HG02884 (cell line): Measurements from ENCODE around the gene TTC3.

Source experiments
- ATAC-seq: cut with Tn5 transposase; IDR thresholded peaks from one replicate; pipeline ENCODE4 v1.9.1; 2021; ENCODE audit warnings: mild to moderate bottlenecking, moderate library complexity; ENCODE audit not compliant: unreplicated experiment

The TTC3 gene

DNA sequence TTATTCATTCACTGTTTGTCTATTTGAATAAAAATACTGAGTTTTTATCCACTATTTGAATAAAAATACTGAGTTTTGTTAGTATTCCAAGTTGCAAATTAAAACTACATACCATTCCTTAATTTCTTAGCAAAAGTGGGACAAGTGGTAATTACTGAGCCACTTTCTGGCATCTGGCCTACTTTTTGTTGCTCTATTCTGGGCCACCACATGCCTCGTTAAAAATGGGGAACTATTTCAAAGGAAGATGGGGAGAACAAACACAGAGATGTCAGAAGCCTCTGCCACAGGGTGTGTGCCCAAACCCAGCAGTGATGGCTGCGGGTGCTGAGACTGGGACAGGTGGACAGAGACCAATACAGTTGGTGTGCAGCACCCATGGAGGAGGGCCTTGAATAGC lies 14.8 kb upstream of the TTC3 start:
- no peak for ATAC-seq

DNA sequence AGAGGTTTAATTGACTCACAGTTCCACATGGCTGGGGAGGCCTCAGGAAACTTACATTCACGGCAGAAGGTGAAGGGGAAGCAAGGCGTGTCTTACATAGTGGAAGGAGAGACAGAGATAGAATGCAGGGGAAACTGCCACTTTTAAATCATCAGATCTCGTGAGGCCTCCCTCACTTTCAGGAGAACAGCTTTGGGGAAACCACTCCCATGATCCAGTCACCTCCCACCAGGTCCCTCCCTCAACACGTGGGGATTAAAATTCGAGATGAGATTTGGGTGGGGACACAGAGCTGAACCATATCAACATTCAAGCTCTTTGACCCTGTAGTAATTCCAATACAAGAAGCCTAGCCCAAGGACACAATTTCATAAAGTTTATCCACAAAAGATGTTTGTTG lies 13.9 kb upstream of the TTC3 start:
- no peak for ATAC-seq

DNA sequence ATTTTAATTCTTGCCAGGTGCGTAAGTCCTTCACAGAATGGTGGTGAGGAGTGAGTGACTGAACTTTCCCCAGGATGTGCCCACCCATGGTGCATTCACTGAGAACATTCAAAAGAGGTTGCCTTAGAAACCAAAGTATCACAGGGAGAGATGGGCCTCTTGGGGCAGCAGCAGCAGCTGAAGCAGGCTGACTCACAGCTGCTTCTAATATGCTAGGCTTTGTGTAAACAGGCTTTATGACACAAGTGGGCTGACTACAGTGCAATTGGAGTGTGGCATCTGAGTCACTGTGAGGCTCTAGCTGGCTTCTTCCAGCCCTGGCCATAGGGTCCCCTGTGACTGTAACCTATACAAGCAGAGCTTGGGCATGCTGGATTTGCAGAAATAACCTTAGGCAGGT lies 12.8 kb upstream of the TTC3 start:
- no peak for ATAC-seq

DNA sequence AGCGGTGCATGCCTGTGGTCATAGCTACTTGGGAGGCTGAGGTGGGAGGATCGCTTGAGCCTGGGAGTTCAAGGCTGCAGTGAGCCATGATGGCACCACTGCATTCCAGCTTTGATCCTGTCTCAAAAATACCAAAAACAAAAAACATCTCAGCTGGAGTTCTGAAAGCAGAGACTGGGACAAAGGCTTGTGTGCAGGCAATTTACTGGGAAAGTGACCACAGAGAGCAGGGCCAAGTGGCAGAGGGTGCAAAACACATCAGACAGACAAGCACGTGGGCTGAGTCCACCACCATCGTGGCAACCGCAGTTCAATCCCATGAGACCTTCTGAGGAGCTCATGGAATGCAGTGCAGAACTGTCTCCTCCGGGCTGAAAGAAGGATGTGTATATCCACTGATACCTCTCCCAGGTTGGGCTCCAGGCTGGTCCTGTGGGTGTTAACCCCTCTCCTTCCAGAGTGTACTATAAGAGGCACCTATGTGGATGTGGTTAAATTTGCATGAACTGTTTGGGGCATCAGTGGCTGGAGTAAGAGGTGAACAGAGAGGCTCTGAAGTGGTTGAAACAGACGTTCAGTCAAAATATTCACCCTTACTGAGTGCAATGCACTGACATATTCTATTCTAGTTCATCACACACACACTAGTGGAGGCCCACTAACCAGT lies 11.0 kb upstream of the TTC3 start:
- no peak for ATAC-seq

DNA sequence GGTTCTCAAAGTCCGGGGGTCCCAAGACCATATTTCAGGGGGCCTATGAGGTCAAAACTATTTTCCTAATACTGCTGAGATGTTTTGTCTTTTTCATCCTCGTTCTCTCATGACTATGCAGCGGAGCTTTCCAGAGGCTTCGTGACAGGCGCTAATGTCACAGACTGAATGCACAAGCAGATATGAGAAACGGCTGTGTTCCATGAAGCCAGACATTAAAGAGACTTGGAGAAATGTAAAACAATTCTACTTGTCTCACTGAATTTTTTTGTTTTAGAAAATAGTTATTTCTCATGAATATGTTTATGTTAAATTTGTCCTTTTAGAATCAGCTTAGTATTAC lies 10.5 kb upstream of the TTC3 start:
- no peak for ATAC-seq

DNA sequence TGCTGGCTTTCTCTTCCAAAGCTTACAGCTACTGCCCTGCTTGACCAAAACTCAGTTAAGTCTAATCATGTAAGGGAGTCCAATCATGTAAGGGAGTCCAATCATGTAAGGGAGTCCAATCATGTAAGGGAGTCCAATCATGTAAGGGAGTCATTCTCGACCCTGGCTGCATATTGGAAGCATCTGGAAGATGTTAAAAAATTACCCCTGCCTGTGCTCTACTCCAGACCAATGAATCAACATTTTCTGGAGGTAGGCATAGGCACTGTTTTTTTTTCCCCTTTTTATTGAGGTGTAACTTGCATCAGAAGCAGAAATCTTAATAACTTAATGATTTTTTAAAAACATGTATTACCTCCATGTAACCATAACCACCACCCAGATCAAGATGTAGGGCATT lies 9.6 kb upstream of the TTC3 start:
- no peak for ATAC-seq

DNA sequence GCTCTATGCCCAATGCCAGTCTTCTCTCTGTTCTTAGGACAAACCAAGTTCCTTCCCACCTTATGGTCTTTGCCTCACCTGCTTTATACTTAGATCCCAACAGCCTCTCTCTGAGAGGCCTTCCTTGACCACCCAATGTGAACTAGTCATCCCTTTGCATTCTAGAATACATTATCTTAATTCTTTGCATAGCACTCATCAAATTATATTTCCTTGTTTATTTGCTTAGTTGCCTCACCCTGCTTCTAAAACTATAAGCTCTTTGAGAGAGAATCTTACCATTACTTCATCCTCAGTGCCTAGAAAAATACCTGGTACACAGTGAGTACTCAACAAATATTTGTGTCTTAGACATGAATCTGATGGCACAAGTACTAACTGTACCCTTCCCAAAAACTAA lies 8.2 kb upstream of the TTC3 start:
- ATAC-seq = no peak

- ATAC-seq = no peak
Measured at GRCh38 chr21:37065561-37066177, 7.4 kb upstream of the TTC3 start.

GRCh38 chr21:37071561-37072273 lies 1.3 kb upstream of the TTC3 start:
- ATAC-seq = no peak

- ATAC-seq = peak; percentile 34
Measured at GRCh38 chr21:37072274-37072987, 623 bp upstream of the TTC3 start.

GRCh38 chr21:37073417-37074196 lies 553 bp downstream of the TTC3 start:
- ATAC-seq = peak; percentile 35

DNA sequence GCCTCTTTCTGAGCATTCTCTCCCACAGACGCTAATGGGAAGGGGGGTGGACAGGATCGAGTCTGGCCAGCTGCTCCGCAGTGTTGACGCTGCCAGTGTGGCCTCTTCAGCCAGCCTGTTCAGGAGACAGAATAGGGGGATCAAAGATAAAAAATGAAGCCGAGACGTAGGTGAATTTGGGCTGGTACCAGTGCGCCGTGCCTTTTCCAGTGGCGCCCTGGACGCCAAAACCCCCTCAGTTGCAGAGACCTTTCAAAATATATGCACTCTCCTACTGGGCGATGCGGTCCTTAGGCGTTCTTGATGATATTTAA lies 1.1 kb downstream of the TTC3 start:
- ATAC-seq = no peak

- ATAC-seq = no peak
Measured at GRCh38 chr21:37074546-37074945, 1.5 kb downstream of the TTC3 start.

- no peak for ATAC-seq
Measured at GRCh38 chr21:37075214-37075770, 2.2 kb downstream of the TTC3 start.

DNA sequence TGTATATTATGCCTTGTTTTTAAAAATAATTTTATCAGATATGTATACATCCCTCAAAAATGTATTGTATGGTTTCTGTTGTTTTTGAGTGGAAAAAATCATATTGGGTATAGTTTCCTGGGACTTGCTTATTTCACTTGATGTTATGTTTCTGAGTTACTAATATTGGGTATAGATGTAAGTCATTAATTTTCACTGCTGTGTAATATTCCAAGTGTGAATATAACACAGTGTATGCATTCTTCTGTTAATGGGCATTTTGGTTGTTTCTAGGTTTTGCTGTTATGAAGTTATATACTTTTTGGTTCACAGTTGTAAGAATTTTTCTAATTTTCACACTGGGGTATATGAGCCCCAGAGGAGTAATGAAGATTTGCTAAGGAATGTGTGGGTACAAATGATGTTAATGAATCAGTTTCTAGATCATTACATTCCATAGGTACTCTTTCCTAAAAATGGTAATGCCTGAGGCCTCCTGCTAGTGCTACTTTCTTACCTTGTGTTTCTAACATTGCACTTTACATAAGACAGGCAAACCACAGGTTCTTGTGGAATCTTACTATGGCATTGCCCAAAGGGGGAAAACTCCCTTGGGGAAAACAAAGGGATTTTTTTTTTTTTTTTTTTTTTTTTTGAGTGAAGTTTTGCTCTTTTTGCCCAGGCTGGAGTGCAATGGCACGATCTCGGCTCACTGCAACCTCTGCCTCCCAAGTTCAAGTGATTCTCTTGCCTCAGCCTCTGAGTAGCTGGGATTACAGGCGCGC lies 3.2 kb downstream of the TTC3 start:
- no peak for ATAC-seq

DNA sequence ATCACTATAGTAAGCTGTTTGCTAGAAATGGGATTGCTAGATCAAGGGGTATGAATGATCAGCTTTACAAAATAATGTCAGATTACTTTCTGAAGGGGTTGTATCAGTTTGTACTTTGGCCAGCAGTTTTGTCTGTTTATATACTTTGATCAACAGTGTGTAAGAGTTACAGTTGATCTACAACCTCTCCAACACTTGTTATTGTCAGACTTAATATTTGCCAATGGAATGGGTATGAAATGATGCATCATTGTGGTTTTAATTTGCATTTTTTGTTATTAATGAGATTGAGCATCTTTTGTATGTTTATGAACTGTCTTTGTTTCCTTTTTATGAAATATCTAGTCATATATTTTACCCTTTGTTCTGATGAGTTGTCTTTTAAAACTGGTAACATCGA lies 4.3 kb downstream of the TTC3 start:
- no peak for ATAC-seq

GRCh38 chr21:37079211-37079824 lies 6.3 kb downstream of the TTC3 start:
- ATAC-seq = no peak

GRCh38 chr21:37082375-37082774 lies 9.3 kb downstream of the TTC3 start:
- ATAC-seq = no peak

- no peak for ATAC-seq
Measured at GRCh38 chr21:37082856-37083528, 9.9 kb downstream of the TTC3 start.
